22Rv1 (cell line): ENCODE data around the gene THOC7.

ENCODE experiments used
- H3K27ac ChIP-seq: fragments of 450-650 bp; 2 replicates; pipeline ENCODE4 v1.5.1; 2017
- CTCF ChIP-seq: fragments of 450-650 bp; IDR thresholded peaks from 2 replicates; pipeline ENCODE4 v1.5.1; 2017; ENCODE audit warnings: mild to moderate bottlenecking
- ZFX ChIP-seq: fragments of 450-650 bp; IDR thresholded peaks from 2 replicates; pipeline ENCODE4 v1.6.1; 2017; ENCODE audit warnings: antibody characterized with exemption, borderline replicate concordance

The THOC7 gene

DNA sequence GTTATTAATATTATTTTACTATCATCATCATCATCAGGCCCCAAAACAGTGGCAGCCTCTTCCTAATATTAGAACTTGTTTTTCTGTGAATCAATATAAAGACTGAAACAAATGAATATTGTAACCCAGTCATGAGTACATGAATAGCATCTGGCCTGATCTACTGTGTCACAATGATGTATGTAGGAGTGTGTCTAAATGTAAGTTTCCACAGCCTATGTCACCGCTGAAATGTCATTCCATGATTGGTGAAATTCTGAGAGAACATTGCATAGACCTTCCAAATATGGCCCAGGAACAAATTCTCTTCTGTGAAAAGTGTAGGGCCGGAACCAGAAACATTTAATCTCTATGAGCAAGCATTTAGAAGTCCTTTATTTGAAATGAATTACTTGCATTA is 65.1 kb downstream of the THOC7 start:
- TF ChIP-seq ZFX: no peak
- TF ChIP-seq CTCF: no peak
- H3K27ac ChIP-seq: no peak overlapping the region

DNA sequence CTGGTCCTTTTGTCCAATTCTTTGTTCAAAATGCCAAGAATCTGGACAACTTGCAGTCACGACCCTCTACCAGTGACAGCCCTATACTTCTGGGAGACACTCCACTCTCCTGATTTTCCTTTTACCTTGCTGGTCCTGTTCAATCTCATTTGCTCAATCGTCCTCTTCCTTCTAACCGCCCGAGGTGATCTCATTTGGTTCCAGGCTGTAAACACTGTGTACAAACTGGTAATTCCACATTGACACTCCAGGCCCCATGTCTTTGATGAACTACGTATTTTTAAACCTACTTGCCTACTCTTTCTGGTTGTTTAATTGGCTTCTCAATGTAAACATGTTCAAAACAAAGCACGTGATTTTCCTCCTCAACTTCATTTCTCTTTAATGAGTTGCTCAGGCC is 68.2 kb downstream of the THOC7 start:
- TF ChIP-seq CTCF: no peak
- TF ChIP-seq ZFX: no peak
- H3K27ac ChIP-seq: no peak overlapping the region

DNA sequence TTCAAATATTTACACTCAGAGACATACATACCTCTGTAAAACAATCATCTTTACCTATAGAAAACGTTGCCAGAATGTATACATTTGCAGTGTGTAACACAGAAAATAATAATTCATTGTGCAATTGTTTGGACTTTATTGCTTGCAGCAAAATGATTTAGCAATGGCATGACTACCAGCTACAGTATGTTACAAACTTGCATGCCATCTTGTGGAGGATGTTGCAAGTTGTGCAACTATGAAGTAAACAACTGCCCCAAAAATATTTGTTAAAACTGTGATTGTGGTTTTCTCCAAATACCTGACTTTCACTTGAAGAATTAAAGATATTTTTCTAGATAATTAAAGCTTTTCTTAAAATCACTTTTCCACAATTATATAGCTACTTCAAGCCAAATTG is 71.6 kb downstream of the THOC7 start:
- H3K27ac ChIP-seq: no peak overlapping the region
- TF ChIP-seq CTCF (peak; percentile 22), ZFX (no peak)
